Heart left ventricle (tissue), 16 donors: ENCODE measurements around the gene ETV6. TPM values are rescaled to one million over a fixed set of nuclear protein-coding genes. Genes with fewer than 3 reads are reported as not detected.

Experiments
- ATAC-seq, 4 donors: fragments of 200-7000 bp; cut with Tn5 transposase; one replicate each; pipeline ENCODE4 v1.9.1; 2020 to 2022; ENCODE audit warnings: moderate library complexity in 4 of 4, mild to moderate bottlenecking in 3 of 4, moderate number of reproducible peaks in 1 of 4
- DNase-seq, 5 donors: peaks; one replicate each; pipeline ENCODE4 v3.0.0-alpha.2; 2020
- H3K27ac ChIP-seq, 12 donors: fragments of 200-600 bp; sonication (generic) in 4 of 12; one replicate each; pipeline versions ENCODE4 v1.5.0 to v1.8.0; 2016 to 2022; ENCODE audit warnings: mild to moderate bottlenecking in 2 of 12
- H3K27me3 ChIP-seq, 9 donors: fragments of 200-600 bp; sonication (generic) in 2 of 9; one replicate each; pipeline versions ENCODE4 v1.5.1 to v1.8.0; 2016 to 2022; ENCODE audit warnings: mild to moderate bottlenecking in 3 of 9
- H3K36me3 ChIP-seq, 9 donors: fragments of 200-600 bp; sonication (generic) in 2 of 9; one replicate each; pipeline versions ENCODE4 v1.5.0 to v1.8.0; 2018 to 2022; ENCODE audit warnings: mild to moderate bottlenecking in 2 of 9
- H3K4me1 ChIP-seq, 12 donors: fragments of 200-600 bp; sonication (generic) in 4 of 12; one replicate each; pipeline versions ENCODE4 v1.5.0 to v1.8.0; 2016 to 2022; ENCODE audit warnings: mild to moderate bottlenecking in 3 of 12
- H3K4me3 ChIP-seq, 12 donors: fragments of 200-600 bp; sonication (generic) in 4 of 12; one replicate each; pipeline versions ENCODE4 v1.5.0 to v1.8.0; 2017 to 2022; ENCODE audit warnings: mild to moderate bottlenecking in 9 of 12, moderate library complexity in 4 of 12
- H3K9me3 ChIP-seq, 12 donors: fragments of 200-600 bp; sonication (generic) in 4 of 12; one replicate each; pipeline versions ENCODE4 v1.5.0 to v1.8.0; 2016 to 2022; ENCODE audit warnings: mild to moderate bottlenecking in 1 of 12
- POLR2A ChIP-seq, 2 donors: fragments of 450-650 bp; IDR thresholded peaks; one replicate each; pipeline ENCODE4 v1.6.1; 2017; ENCODE audit warnings: antibody characterized with exemption in 2 of 2, mild to moderate bottlenecking in 2 of 2, moderate library complexity in 2 of 2
- WGBS, 4 donors: extraction: QIAGEN DNeasy Blood & Tissue Kit in 2 of 4; methylation state at CpG; one replicate each; pipeline versions ENCODE4 v1.1.5 to v1.1.7; 2013 to 2018; 5-methylcytosine and 5-hydroxymethylcytosine counted together
- intact Hi-C, 10 donors: fragments of 100-400 bp; cut with DNase I; formaldehyde crosslinking; loops; one replicate each; pipeline versions ENCODE4 v1.11.1 to v1.14.2; 2022
- polyA plus RNA-seq, 2 donors: library from polyadenylated mRNA; stranded (reverse); fragments of 200-250 nt; gene quantifications; one replicate each; pipeline ENCODE4 v1.2.3, GENCODE V29; 2013
- total RNA-seq, 9 donors: library from RNA; depleted of rRNA in 2 of 9; stranded (reverse); fragments of >200 nt in 2 of 9; fragmentation: NEBNext Ultra II Directional in 3 of 9; extraction: Animal tissue kit (Norgen Biotek cat#: 25700) in 3 of 9; gene quantifications; one replicate each; pipeline versions ENCODE4 v1.1.0 to v1.2.4, GENCODE V29; 2016 to 2023
- TF ChIP-seq, protein P1 (sequence below), 12 donors: fragments of 200-600 bp; sonication (generic) in 4 of 12; IDR thresholded peaks; one replicate each; pipeline versions ENCODE4 v1.5.0 to v1.8.0; 2018 to 2022; ENCODE audit warnings: antibody characterized with exemption in 12 of 12, mild to moderate bottlenecking in 5 of 12
- donor health status: ischemic (EF 13 %, LVEDD 7.1; RV severe dilation, severe dysfunction).
- donor health status: healthy with polysubstance abuse.
- donor health status: DM: no; HTN: yes; CAD: no.
- donor health status: DM: no; HTN: no; CAD: no.
- donor health status: ischemic (EF 25% LVEDD 6.9; RV normal size, moderate dysfunction).
- donor health status: ischemic (EF 25% LVEDD 5.7; RV mildly dilated, moderate dysfunction).
- donor health status: healthy.
- donor health status: DM: yes; HTN: yes; CAD: no.
- donor health status: ischemic (EF 35%, LVEDD 5.7; RV mildly dilated, moderate dysfunction).
- donor health status: nonischemic (EF 11% LVEDD 7.7; RV severe dilation, severe dysfunction).
- donor health status: DM: yes; HTN: yes; CAD: no.
- donor health status: PGD.
- donor health status: ischemic (EF 29% LVEDD 5.4; RV normal size, mild dysfunction).
- donor health status: nonischemic (EF 23%, LVEDD 6.1; RV moderate dilation, normal function).

The ETV6 gene
- total and polyA plus RNA-seq, 11 donors, result 3.9 to 37.3 (median 12.4) TPM

DNA sequence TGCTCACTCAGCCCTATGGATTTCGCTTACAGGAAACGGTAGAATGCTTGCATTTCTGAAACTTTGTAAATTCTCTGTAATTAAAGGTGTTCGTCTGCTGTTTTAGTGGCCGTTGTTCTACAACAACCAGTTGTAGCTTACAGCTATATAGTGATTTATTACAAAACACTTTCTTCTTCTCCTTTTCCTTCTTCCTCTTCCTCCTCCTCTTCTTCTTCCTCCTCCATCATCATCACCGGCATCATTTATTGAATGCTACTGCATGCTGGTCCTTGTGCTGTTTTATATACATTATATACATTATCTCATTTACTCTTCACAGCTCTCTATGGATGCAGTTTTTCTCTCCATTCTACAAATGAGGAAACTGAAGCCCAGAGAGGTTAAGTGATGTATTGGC, 6.4 kb downstream of the ETV6 start:
- Histone ChIP-seq H3K27ac (peak overlapping the region in 1 of 12 donors; percentile 51), H3K4me1 (peaks cover 0 to 92% (median 64%) of the 10 kb centered on the region in 12 donors), H3K9me3 (no peaks in the 10 kb centered on the region), H3K36me3 (peaks cover 0 to 3% (median 0%) of the 10 kb centered on the region in 9 donors), H3K4me3 (no peak overlapping the region), H3K27me3 (no peaks in the 10 kb centered on the region)
- TF ChIP-seq, protein P1, sequence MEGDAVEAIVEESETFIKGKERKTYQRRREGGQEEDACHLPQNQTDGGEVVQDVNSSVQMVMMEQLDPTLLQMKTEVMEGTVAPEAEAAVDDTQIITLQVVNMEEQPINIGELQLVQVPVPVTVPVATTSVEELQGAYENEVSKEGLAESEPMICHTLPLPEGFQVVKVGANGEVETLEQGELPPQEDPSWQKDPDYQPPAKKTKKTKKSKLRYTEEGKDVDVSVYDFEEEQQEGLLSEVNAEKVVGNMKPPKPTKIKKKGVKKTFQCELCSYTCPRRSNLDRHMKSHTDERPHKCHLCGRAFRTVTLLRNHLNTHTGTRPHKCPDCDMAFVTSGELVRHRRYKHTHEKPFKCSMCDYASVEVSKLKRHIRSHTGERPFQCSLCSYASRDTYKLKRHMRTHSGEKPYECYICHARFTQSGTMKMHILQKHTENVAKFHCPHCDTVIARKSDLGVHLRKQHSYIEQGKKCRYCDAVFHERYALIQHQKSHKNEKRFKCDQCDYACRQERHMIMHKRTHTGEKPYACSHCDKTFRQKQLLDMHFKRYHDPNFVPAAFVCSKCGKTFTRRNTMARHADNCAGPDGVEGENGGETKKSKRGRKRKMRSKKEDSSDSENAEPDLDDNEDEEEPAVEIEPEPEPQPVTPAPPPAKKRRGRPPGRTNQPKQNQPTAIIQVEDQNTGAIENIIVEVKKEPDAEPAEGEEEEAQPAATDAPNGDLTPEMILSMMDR (IDR thresholded peaks at IDR 0.05), result no peak
- TF ChIP-seq POLR2A (IDR thresholded peaks at IDR 0.05), result no peak
- WGBS, 4 donors, result 87 to 92% (median 90%) methylated on average over 5 of the region's 5 CpGs
- ATAC-seq (no peak), DNase-seq (no peak)
- intact Hi-C loops, result loop anchor here in 5 of 10 donors (5.0 to 10.0 kb wide), 5 partner anchors 51 to 239 kb away; no protein-coding TSS in a partner anchor

DNA sequence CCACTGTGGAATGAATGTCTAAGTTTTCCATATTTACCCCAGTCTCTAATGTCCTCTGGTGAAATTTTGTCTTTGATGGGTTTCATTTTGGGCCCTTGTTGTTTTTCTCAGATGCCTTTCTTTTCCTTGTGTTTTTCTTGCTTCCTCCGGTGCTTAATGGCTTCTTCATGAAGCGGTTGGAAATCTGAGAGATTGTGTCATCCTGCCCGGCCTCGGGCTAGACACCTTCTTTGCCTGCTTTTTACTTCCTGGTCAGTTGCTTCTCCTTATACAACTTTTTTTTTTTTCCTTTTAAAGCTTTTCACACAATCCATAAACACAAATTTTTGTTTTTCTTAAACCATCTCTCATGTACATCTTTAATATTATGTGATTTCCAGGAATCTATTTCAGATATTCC, 7.1 kb downstream of the ETV6 start:
- 73 to 83% (median 81%) methylated on average over 4 of the region's 4 CpGs for WGBS, 4 donors
- no peak for ATAC-seq

DNA sequence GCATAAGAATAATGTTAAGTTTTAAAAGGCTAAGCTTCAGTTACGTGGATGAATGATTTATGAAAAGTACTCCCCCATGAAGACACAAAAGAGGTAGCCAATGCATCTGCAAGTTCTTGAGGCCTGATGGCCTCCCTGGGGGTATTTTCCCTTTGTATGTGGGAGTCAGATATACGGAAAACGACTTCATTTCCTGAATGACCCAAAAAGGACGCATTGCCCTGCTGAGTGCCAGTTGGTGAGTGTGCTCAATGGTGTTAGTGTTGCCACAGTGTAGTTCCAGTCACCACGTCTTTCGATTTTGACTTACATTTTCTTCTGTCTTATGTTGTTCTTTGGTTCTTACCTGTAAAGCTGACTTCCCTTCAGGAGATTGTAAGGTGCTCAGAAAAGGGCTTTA, 8.0 kb downstream of the ETV6 start:
- H3K4me3 ChIP-seq, result no peak overlapping the region
- H3K9me3 ChIP-seq, result no peaks in the 10 kb centered on the region
- H3K4me1 ChIP-seq, result peaks cover 0 to 98% (median 74%) of the 10 kb centered on the region in 12 donors
- H3K27me3 ChIP-seq, result no peaks in the 10 kb centered on the region
- TF ChIP-seq, protein P1 (IDR thresholded peaks at IDR 0.05), result no peak
- TF ChIP-seq POLR2A (IDR thresholded peaks at IDR 0.05), result no peak
- H3K36me3 ChIP-seq, result peaks cover 0 to 14% (median 0%) of the 10 kb centered on the region in 9 donors
- 68 to 80% (median 74%) methylated on average over 6 of the region's 6 CpGs for whole genome bisulfite sequencing, 4 donors
- intact Hi-C loops, result loop anchor here in 5 of 10 donors (5.0 to 10.0 kb wide), 5 partner anchors 50 to 237 kb away; no protein-coding TSS in a partner anchor
- H3K27ac ChIP-seq, result peak overlapping the region in 1 of 12 donors; percentile 77
- DNase-seq (no peak), ATAC-seq (no peak)

More for the DNA sequence above, 7.1 kb downstream of the ETV6 start:
- H3K36me3 ChIP-seq, result peaks cover 0 to 10% (median 0%) of the 10 kb centered on the region in 9 donors
- no peak for DNase-seq
- peaks cover 0 to 98% (median 70%) of the 10 kb centered on the region in 12 donors for H3K4me1 ChIP-seq
- no peaks in the 10 kb centered on the region for H3K9me3 ChIP-seq
- intact Hi-C loops, result loop anchor here in 5 of 10 donors (5.0 to 10.0 kb wide), 5 partner anchors 51 to 238 kb away; no protein-coding TSS in a partner anchor
- TF ChIP-seq, protein P1 (IDR thresholded peaks at IDR 0.05), result no peak
- TF ChIP-seq POLR2A (IDR thresholded peaks at IDR 0.05), result no peak
- H3K27ac ChIP-seq, result peak overlapping the region in 1 of 12 donors; percentile 51
- H3K4me3 ChIP-seq, result no peak overlapping the region
- H3K27me3 ChIP-seq, result no peaks in the 10 kb centered on the region

DNA sequence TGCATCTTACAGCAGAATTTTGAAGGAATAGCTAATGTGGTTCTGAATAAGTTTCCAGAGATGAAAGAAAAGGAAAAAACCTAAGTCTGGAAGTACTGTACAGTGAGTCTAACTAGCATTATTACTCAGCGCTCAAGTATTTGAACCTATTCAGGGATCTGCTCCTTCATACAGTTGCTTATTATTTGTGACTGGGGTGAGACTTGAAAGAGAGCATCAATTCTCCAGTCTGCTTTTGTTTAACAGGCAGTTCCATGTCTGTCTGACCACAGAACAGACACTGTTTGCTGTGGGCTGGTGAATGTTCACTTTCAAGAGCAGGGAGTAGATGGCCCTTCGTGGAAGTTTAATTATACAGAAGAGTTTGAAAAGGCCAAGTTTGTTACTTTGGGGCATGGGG, 9.3 kb downstream of the ETV6 start:
- no peaks in the 10 kb centered on the region for H3K9me3 ChIP-seq
- WGBS, 4 donors, result 57 to 73% (median 68%) methylated on average over 2 of the region's 2 CpGs
- peaks cover 0 to 14% (median 0%) of the 10 kb centered on the region in 9 donors for H3K36me3 ChIP-seq
- H3K27me3 ChIP-seq, result no peaks in the 10 kb centered on the region
- DNase-seq (no peak), ATAC-seq (no peak)
- H3K4me1 ChIP-seq, result peaks cover 0 to 98% (median 68%) of the 10 kb centered on the region in 12 donors
- intact Hi-C loops, result loop anchor here in 5 of 10 donors (5.0 to 10.0 kb wide), 5 partner anchors 49 to 236 kb away; no protein-coding TSS in a partner anchor
- peak overlapping the region in 5 of 12 donors; percentile 6 to 77 (median 7) for H3K27ac ChIP-seq
- TF ChIP-seq, protein P1 (IDR thresholded peaks at IDR 0.05), result no peak
- TF ChIP-seq POLR2A (IDR thresholded peaks at IDR 0.05), result no peak
- H3K4me3 ChIP-seq, result no peak overlapping the region
